Naive thymus-derived CD4-positive, alpha-beta T cell (primary cell): ENCODE measurements around the gene TMPRSS2. TPM values are rescaled to one million over a fixed set of nuclear protein-coding genes. Genes with fewer than 3 reads are reported as not detected.
A peak's percentile ranks its signal among the peaks of the same experiment; 100 is the strongest.

Experiments used
- ATAC-seq: fragments of 150-1000 bp; cut with Tn5 transposase; 2 replicates; pipeline ENCODE4 v1.10.0; 2021; ENCODE audit warnings: mild to moderate bottlenecking, moderate library complexity
- CTCF ChIA-PET: fragments of 350-600 bp; sonication (Branson Sonifier 250); formaldehyde crosslinking; loops from one replicate; lab custom pipeline; 2021; ENCODE audit warnings: antibody characterized with exemption; lab: Charles Lee
- POLR2A ChIA-PET: fragments of 350-600 bp; sonication (Branson Sonifier 250); formaldehyde crosslinking; loops from one replicate; lab custom pipeline; 2021; ENCODE audit warnings: antibody characterized with exemption, inconsistent platforms; lab: Charles Lee
- DNase-seq, 9 donors: peaks; one replicate each; pipeline versions ENCODE4 v3.0.0 to v3.0.0-alpha.2; 2020 to 2022; ENCODE audit warnings: mixed read lengths in 1 of 9
- H3K27ac ChIP-seq: one replicate; pipeline ENCODE4 v1.7.0; 2013; ENCODE audit warnings: mild to moderate bottlenecking, low read depth, low read length, moderate library complexity
- H3K27me3 ChIP-seq, 2 donors: one replicate each; pipeline ENCODE4 v1.7.0; 2013; ENCODE audit warnings: low read length in 2 of 2, mild to moderate bottlenecking in 2 of 2, moderate library complexity in 2 of 2; ENCODE audit not compliant: control insufficient read depth in 2 of 2, insufficient read depth in 2 of 2
- H3K36me3 ChIP-seq, 3 experiments: 1 replicate in 2 of 3; 2 replicates in 1 of 3; pipeline ENCODE4 v1.7.0; 2013; ENCODE audit warnings: low read length in 3 of 3, mild to moderate bottlenecking in 3 of 3, moderate library complexity in 1 of 3; ENCODE audit not compliant: insufficient read depth in 3 of 3, control insufficient read depth in 2 of 3
- H3K4me1 ChIP-seq, 2 donors: one replicate each; pipeline ENCODE4 v1.7.0; 2013; ENCODE audit warnings: low read length in 2 of 2, mild to moderate bottlenecking in 2 of 2, moderate library complexity in 1 of 2; ENCODE audit not compliant: control insufficient read depth in 2 of 2, insufficient read depth in 2 of 2
- H3K4me3 ChIP-seq: 2 replicates; pipeline ENCODE4 v1.7.0; 2013; ENCODE audit warnings: mild to moderate bottlenecking, low read length
- H3K9me3 ChIP-seq, 3 experiments: 1 replicate in 2 of 3; 2 replicates in 1 of 3; pipeline ENCODE4 v1.7.0; 2013; ENCODE audit warnings: low read length in 3 of 3; ENCODE audit not compliant: control insufficient read depth in 2 of 3
- H3K27ac Mint-ChIP-seq, 9 donors: one replicate each; pipeline ENCODE4 v1.8.0; 2020 to 2022; ENCODE audit warnings: mixed read lengths in 9 of 9, mild to moderate bottlenecking in 8 of 9, moderate library complexity in 5 of 9, inconsistent platforms in 2 of 9
- H3K27me3 Mint-ChIP-seq, 5 donors: one replicate each; pipeline ENCODE4 v1.8.0; 2021 to 2022; ENCODE audit warnings: mixed read lengths in 5 of 5, mild to moderate bottlenecking in 1 of 5
- H3K36me3 Mint-ChIP-seq, 5 donors: one replicate each; pipeline ENCODE4 v1.8.0; 2020 to 2022; ENCODE audit warnings: mixed read lengths in 5 of 5, mild to moderate bottlenecking in 3 of 5, inconsistent platforms in 1 of 5
- H3K4me1 Mint-ChIP-seq, 7 donors: one replicate each; pipeline ENCODE4 v1.8.0; 2020 to 2022; ENCODE audit warnings: mixed read lengths in 7 of 7, mild to moderate bottlenecking in 3 of 7, inconsistent platforms in 1 of 7
- H3K4me3 Mint-ChIP-seq, 10 donors: one replicate each; pipeline ENCODE4 v1.8.0; 2020 to 2022; ENCODE audit warnings: mild to moderate bottlenecking in 10 of 10, mixed read lengths in 10 of 10, moderate library complexity in 6 of 10, inconsistent platforms in 2 of 10
- H3K9me3 Mint-ChIP-seq, 11 donors: one replicate each; pipeline ENCODE4 v1.8.0; 2020 to 2022; ENCODE audit warnings: mixed read lengths in 11 of 11, mild to moderate bottlenecking in 4 of 11, inconsistent platforms in 1 of 11, moderate library complexity in 1 of 11
- intact Hi-C, 2 donors: fragments of 100-400 bp; cut with micrococcal nuclease; formaldehyde crosslinking; loops; one replicate each; pipeline ENCODE4 v1.15.1; 2023
- polyA plus RNA-seq, 2 donors: library from polyadenylated mRNA; unstranded; fragments of 300-500 nt; fragmentation: Illumina TruSeq; gene quantifications; one replicate each; pipeline ENCODE4 v1.2.3, GENCODE V29; 2021
- total RNA-seq, 6 experiments: library from RNA in 5 of 6; stranded (reverse) in 5 of 6; gene quantifications; 1 replicate in 5 of 6; 2 replicates in 1 of 6; pipeline ENCODE4 v1.2.3 and lab custom pipeline; 2021 to 2026

Gene TMPRSS2
- total and polyA plus RNA-seq, 7 experiments from 2014 or later = not detected

DNA sequence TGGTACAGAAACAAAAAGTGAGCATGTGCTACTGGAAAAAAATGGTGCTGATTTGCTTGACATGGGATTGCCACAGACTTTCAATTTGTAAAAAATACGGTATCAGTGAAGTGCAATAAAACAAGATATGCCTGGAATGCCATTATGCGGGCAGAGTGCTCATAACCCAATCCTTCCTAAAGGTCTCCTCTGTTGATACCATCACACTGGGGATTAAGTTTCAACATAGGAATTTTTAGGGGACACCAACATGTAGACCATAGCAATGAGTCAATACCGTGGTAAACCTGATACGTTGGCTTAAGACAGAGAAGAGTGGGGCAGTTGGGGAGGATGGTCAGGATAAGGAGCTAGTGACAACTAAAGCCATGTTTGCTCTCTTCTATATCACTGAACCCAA lies 61.4 kb downstream of the TMPRSS2 start:
- H3K27ac Mint-ChIP-seq = peak overlapping the region in 1 of 9 donors; percentile 21
- no peaks in the 10 kb centered on the region for H3K27me3 ChIP-seq
- POLR2A ChIA-PET = no interaction called here
- peaks cover 26 to 82% (median 30%) of the 10 kb centered on the region in 3 experiments for H3K36me3 ChIP-seq
- no peaks in the 10 kb centered on the region for H3K9me3 Mint-ChIP-seq
- no peak overlapping the region for H3K4me3 Mint-ChIP-seq
- ATAC-seq (no peak), DNase-seq (no peak)
- H3K4me3 ChIP-seq = no peak overlapping the region
- CTCF ChIA-PET = no interaction called here
- intact Hi-C loops = loop anchor here in 1 of 2 donors (5.0 kb wide), 1 partner anchor 164 kb away; no protein-coding TSS in a partner anchor
- no peaks in the 10 kb centered on the region for H3K27me3 Mint-ChIP-seq
- no peaks in the 10 kb centered on the region for H3K4me1 ChIP-seq
- H3K4me1 Mint-ChIP-seq = peaks cover 0 to 36% (median 0%) of the 10 kb centered on the region in 7 donors
- no peak overlapping the region for H3K27ac ChIP-seq
- H3K36me3 Mint-ChIP-seq = peaks cover 13 to 85% (median 51%) of the 10 kb centered on the region in 5 donors
- H3K9me3 ChIP-seq = no peaks in the 10 kb centered on the region

DNA sequence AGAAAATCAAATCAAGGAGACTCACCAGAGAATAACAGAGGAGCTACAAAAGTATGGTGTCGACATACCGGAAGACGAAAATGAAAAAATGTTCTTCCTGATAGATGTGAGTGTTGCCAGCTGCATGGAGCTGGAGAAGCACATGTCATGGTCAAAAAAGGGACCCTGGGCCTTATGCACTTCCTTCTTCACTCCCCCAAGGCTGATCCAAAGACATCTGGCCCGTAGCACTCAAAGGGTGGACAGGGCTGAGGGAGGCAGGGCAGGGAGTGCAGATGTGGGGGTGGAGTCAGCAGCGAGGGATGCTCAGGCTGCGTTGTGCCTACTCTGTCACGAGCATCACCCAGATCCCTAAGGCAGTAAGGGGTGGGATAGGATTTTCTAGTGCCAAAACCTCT lies 62.5 kb downstream of the TMPRSS2 start:
- Histone ChIP-seq H3K4me1 (no peaks in the 10 kb centered on the region), H3K36me3 (peaks cover 20 to 90% (median 33%) of the 10 kb centered on the region in 3 experiments), H3K9me3 (no peaks in the 10 kb centered on the region), H3K27me3 (no peaks in the 10 kb centered on the region), H3K4me3 (no peak overlapping the region), H3K27ac (no peak overlapping the region)
- H3K27me3 Mint-ChIP-seq = no peaks in the 10 kb centered on the region
- peaks cover 13 to 86% (median 51%) of the 10 kb centered on the region in 5 donors for H3K36me3 Mint-ChIP-seq
- H3K4me3 Mint-ChIP-seq = no peak overlapping the region
- H3K27ac Mint-ChIP-seq = peak overlapping the region in 2 of 9 donors; percentile 17 to 23
- H3K4me1 Mint-ChIP-seq = peaks cover 0 to 38% (median 0%) of the 10 kb centered on the region in 7 donors
- DNase-seq = no peak
- no peak for ATAC-seq
- intact Hi-C loops = loop anchor here in 1 of 2 donors (5.0 kb wide), 1 partner anchor 163 kb away; no protein-coding TSS in a partner anchor
- no peaks in the 10 kb centered on the region for H3K9me3 Mint-ChIP-seq
- ChIA-PET CTCF (no interaction called here), POLR2A (no interaction called here)

DNA sequence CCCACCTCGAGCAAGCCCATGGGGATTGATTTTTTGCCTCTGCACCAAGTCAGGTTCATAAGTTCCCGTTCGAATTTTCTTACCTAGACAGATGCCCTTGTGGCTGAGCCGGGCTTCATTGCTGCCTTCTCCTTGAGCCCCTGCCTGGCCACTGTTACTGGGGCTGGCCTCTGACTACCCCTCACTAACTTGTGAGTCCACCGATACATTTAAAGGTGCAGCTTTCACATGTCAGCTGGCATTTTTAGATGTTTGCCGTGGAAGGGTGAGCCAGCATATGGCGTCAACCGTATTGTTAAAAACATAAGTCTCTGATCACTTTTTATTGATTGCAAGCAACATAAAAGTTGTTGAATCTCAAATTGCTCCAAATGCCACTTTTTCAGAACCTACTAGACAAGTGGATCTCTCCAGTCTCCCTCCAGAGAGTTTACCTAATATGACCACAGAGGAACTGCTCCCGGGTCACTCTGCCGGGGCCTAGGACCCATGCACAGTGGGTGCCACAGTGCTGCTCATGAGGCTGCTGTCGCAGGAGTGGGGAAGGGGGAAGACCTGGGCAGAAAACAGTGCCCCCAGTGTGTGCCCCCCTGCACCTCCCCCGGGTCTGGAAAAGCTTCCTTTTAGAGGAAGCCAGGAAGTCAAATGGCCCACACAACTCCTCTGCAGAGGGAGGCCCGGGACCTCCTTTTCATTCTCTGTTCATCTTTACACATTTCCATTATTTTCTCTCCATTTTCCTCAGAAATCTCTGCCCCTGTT lies 63.1 kb downstream of the TMPRSS2 start:
- no peak overlapping the region for H3K4me3 ChIP-seq
- ATAC-seq (no peak), DNase-seq (no peak)
- Mint-ChIP-seq H3K27me3 (no peaks in the 10 kb centered on the region), H3K4me1 (peaks cover 0 to 35% (median 0%) of the 10 kb centered on the region in 7 donors), H3K36me3 (peaks cover 13 to 87% (median 57%) of the 10 kb centered on the region in 5 donors), H3K4me3 (no peak overlapping the region), H3K27ac (peak overlapping the region in 4 of 9 donors; percentile 11 to 28 (median 18)), H3K9me3 (no peaks in the 10 kb centered on the region)
- H3K27me3 ChIP-seq = no peaks in the 10 kb centered on the region
- peaks cover 15 to 91% (median 28%) of the 10 kb centered on the region in 3 experiments for H3K36me3 ChIP-seq
- H3K4me1 ChIP-seq = no peaks in the 10 kb centered on the region
- ChIA-PET CTCF (no interaction called here), POLR2A (no interaction called here)
- no peak overlapping the region for H3K27ac ChIP-seq
- H3K9me3 ChIP-seq = no peaks in the 10 kb centered on the region
- intact Hi-C loops = loop anchor here in 1 of 2 donors (5.0 kb wide), 1 partner anchor 163 kb away; no protein-coding TSS in a partner anchor

DNA sequence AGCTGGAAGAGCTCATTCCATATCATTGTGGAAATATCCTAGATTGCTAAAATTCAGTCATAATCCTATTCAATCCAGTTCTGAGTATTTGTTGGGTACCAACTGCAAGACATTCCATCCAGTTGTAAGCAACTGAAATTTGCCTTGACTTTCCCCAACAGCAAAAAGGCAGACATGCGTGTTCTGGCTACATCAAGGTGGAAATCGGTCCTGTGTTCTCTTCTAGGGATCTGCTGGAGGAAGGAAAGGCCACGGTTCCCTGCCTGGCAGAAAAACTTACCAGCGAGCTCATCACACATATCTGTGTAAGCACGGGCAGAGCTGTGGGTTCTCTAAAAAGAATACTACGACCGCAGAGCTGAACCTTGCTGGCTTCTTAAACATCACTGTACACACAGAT lies 64.4 kb downstream of the TMPRSS2 start:
- H3K36me3 Mint-ChIP-seq = peaks cover 6 to 84% (median 53%) of the 10 kb centered on the region in 5 donors
- CTCF ChIA-PET = interaction anchor here (0.7 kb wide), 1 partner anchor 70 kb away, joined by 3 read pairs; no protein-coding TSS in a partner anchor
- peaks cover 13 to 95% (median 28%) of the 10 kb centered on the region in 3 experiments for H3K36me3 ChIP-seq
- no peak overlapping the region for H3K27ac Mint-ChIP-seq
- no peak for ATAC-seq
- H3K9me3 Mint-ChIP-seq = no peaks in the 10 kb centered on the region
- H3K4me3 Mint-ChIP-seq = no peak overlapping the region
- no peaks in the 10 kb centered on the region for H3K27me3 ChIP-seq
- intact Hi-C loops = no loop called here
- no peaks in the 10 kb centered on the region for H3K4me1 ChIP-seq
- POLR2A ChIA-PET = interaction anchor here (0.9 kb wide), 1 partner anchor 17 kb away, joined by 5 read pairs; no protein-coding TSS in a partner anchor
- no peak overlapping the region for H3K4me3 ChIP-seq
- no peak for DNase-seq
- no peak overlapping the region for H3K27ac ChIP-seq
- no peaks in the 10 kb centered on the region for H3K9me3 ChIP-seq
- no peaks in the 10 kb centered on the region for H3K27me3 Mint-ChIP-seq
- H3K4me1 Mint-ChIP-seq = peaks cover 0 to 43% (median 0%) of the 10 kb centered on the region in 7 donors

DNA sequence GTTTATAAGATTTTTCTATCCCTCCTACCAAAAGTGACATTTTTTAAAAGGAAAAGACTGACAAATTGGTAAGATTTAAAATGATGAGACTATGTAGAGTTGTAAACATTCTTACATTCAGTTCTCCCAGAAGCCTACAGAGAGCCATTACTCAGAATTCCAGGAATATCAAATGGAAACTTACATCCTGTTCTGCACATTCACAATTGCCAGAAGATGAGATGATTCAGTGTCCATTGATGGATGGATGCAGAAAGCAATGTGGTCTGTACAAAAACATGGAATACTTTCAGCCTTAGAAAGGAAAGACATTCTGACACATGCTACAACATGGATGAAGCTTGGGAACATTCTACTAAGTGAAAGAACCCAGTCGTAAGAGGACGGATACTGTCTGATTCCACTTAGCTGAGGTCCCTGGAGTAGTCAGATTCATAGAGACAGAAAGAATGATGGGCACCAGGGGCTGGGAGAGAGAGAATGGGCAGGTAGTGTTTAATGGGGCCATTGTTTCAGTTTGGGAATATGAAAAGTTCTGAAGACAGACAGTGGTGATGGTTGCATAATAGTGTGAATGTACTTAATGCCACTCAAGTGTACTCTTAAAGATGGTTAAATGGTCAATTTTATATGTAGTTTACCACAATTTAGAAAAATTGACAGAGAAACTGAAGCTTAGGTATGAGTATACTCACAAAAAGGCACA lies 65.3 kb downstream of the TMPRSS2 start:
- no peak for DNase-seq
- CTCF ChIA-PET = interaction anchor here (0.6 to 0.8 kb wide), 3 partner anchors 20 to 78 kb away, joined by 3 to 4 read pairs (median 3); no protein-coding TSS in a partner anchor

DNA sequence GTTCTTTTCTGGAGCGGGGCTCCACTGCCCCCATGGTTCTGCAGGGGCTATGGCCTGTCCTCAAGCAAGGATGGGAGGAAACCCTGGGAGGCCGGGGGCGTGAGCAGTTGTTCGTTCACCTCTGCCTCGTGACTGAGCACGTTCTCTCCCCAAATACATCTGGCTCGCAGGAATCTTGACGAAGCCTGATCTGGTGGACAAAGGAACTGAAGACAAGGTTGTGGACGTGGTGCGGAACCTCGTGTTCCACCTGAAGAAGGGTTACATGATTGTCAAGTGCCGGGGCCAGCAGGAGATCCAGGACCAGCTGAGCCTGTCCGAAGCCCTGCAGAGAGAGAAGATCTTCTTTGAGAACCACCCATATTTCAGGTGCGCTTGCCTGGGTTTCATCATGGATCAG lies 66.4 kb downstream of the TMPRSS2 start:
- ChIA-PET POLR2A (no interaction called here), CTCF (no interaction called here)
- H3K4me3 Mint-ChIP-seq = no peak overlapping the region
- Histone ChIP-seq H3K27ac (no peak overlapping the region), H3K9me3 (no peaks in the 10 kb centered on the region), H3K36me3 (peaks cover 21 to 98% (median 36%) of the 10 kb centered on the region in 3 experiments), H3K27me3 (no peaks in the 10 kb centered on the region), H3K4me1 (no peaks in the 10 kb centered on the region), H3K4me3 (no peak overlapping the region)
- DNase-seq (no peak), ATAC-seq (no peak)
- peak overlapping the region in 1 of 9 donors; percentile 56 for H3K27ac Mint-ChIP-seq
- intact Hi-C loops = no loop called here
- H3K27me3 Mint-ChIP-seq = no peaks in the 10 kb centered on the region
- H3K9me3 Mint-ChIP-seq = no peaks in the 10 kb centered on the region
- peaks cover 0 to 52% (median under 1%) of the 10 kb centered on the region in 7 donors for H3K4me1 Mint-ChIP-seq
- peaks cover 14 to 85% (median 58%) of the 10 kb centered on the region in 5 donors for H3K36me3 Mint-ChIP-seq

More for the DNA sequence above, 65.3 kb downstream of the TMPRSS2 start:
- Mint-ChIP-seq H3K9me3 (no peaks in the 10 kb centered on the region), H3K36me3 (peaks cover 9 to 86% (median 61%) of the 10 kb centered on the region in 5 donors), H3K4me1 (peaks cover 0 to 49% (median 0%) of the 10 kb centered on the region in 7 donors), H3K27ac (peak overlapping the region in 2 of 9 donors; percentile 31 to 67), H3K4me3 (no peak overlapping the region), H3K27me3 (no peaks in the 10 kb centered on the region)
- intact Hi-C loops = no loop called here
- ATAC-seq = no peak
- Histone ChIP-seq H3K27ac (no peak overlapping the region), H3K4me3 (no peak overlapping the region), H3K9me3 (no peaks in the 10 kb centered on the region), H3K36me3 (peaks cover 17 to 98% (median 34%) of the 10 kb centered on the region in 3 experiments), H3K27me3 (no peaks in the 10 kb centered on the region), H3K4me1 (no peaks in the 10 kb centered on the region)
- POLR2A ChIA-PET = no interaction called here
